B cell (primary cell): ENCODE measurements around the gene HCST. TPM values are rescaled to one million over a fixed set of nuclear protein-coding genes. Genes with fewer than 3 reads are reported as not detected.

Source experiments
- ATAC-seq: fragments of 200-7000 bp; cut with Tn5 transposase; one replicate; pipeline ENCODE4 v1.10.0; 2021; ENCODE audit warnings: low read depth, mild to moderate bottlenecking, moderate number of reproducible peaks, moderate library complexity
- CTCF ChIA-PET: fragments of 350-600 bp; sonication (Branson Sonifier 250); formaldehyde crosslinking; loops from one replicate; lab custom pipeline; 2021; ENCODE audit warnings: antibody characterized with exemption, inconsistent platforms; lab: Charles Lee
- POLR2A ChIA-PET: fragments of 350-600 bp; sonication (Branson Sonifier 250); formaldehyde crosslinking; loops from one replicate; lab custom pipeline; 2021; ENCODE audit warnings: antibody characterized with exemption; lab: Charles Lee
- DNase-seq: peaks from one replicate; pipeline ENCODE4 v3.0.0; 2013
- H2AFZ ChIP-seq: 2 replicates; pipeline ENCODE4 v1.6.1; 2012; ENCODE audit warnings: mild to moderate bottlenecking, low read depth, low read length; ENCODE audit not compliant: insufficient read depth, poor library complexity, severe bottlenecking
- H3K27ac ChIP-seq, 2 donors: 1 replicate in 1 of 2; 2 replicates in 1 of 2; pipeline ENCODE4 v1.5.1; 2012 to 2013; ENCODE audit warnings: low read length in 2 of 2, mild to moderate bottlenecking in 2 of 2, moderate library complexity in 1 of 2
- H3K27me3 ChIP-seq, 4 experiments: fragments of 200-600 bp in 1 of 4; sonication (generic) in 1 of 4; replicated peaks in 1 of 4; 1 replicate in 2 of 4; 2 replicates in 2 of 4; pipeline versions ENCODE4 v1.6.1 to v1.7.0; 2013 to 2016; ENCODE audit warnings: low read length in 3 of 4, mild to moderate bottlenecking in 2 of 4, mixed read lengths in 1 of 4, moderate library complexity in 1 of 4; ENCODE audit not compliant: insufficient read depth in 4 of 4, control insufficient read depth in 3 of 4; ENCODE audit errors: control extremely low read depth in 1 of 4
- H3K36me3 ChIP-seq, 2 experiments: replicated peaks in 1 of 2; 1 replicate in 1 of 2; 2 replicates in 1 of 2; pipeline versions ENCODE4 v1.6.1 to v1.7.1; 2013; ENCODE audit warnings: low read length in 1 of 2; ENCODE audit not compliant: insufficient read depth in 2 of 2, control insufficient read depth in 1 of 2; ENCODE audit errors: control extremely low read depth in 1 of 2, extremely low read depth in 1 of 2
- H3K4me1 ChIP-seq, 2 donors: fragments of 200-600 bp in 1 of 2; sonication (generic) in 1 of 2; 1 replicate in 1 of 2; 2 replicates in 1 of 2; pipeline versions ENCODE4 v1.5.1 to v1.6.1; 2013 to 2017; ENCODE audit warnings: low read length in 2 of 2; ENCODE audit not compliant: control insufficient read depth in 2 of 2, insufficient read depth in 2 of 2
- H3K4me2 ChIP-seq: replicated peaks from 2 replicates; pipeline ENCODE3; 2012; ENCODE audit warnings: mild to moderate bottlenecking, low read depth, low read length; ENCODE audit not compliant: poor library complexity, severe bottlenecking
- H3K4me3 ChIP-seq, 5 experiments: fragments of 200-600 bp in 1 of 5; sonication (generic) in 1 of 5; 1 replicate in 3 of 5; 2 replicates in 2 of 5; pipeline versions ENCODE4 v1.5.1 to v1.7.0; 2011 to 2016; ENCODE audit warnings: low read length in 4 of 5, mild to moderate bottlenecking in 4 of 5, low read depth in 2 of 5, control low read depth in 1 of 5, moderate library complexity in 1 of 5; ENCODE audit not compliant: insufficient read depth in 1 of 5; ENCODE audit errors: control extremely low read depth in 1 of 5, extremely low read depth in 1 of 5
- H3K79me2 ChIP-seq: fragments of 200-600 bp; sonication (generic); one replicate; pipeline ENCODE4 v1.6.0; 2016; ENCODE audit warnings: low read length; ENCODE audit not compliant: control insufficient read depth, insufficient read depth
- H3K9ac ChIP-seq: fragments of 200-600 bp; sonication (generic); 2 replicates; pipeline ENCODE4 v1.6.1; 2017; ENCODE audit warnings: mild to moderate bottlenecking, low read length, moderate library complexity
- H3K9me3 ChIP-seq, 3 donors: one replicate each; pipeline versions ENCODE4 v1.6.1 to v1.7.1; 2013; ENCODE audit warnings: low read length in 2 of 3; ENCODE audit not compliant: control insufficient read depth in 2 of 3, insufficient read depth in 1 of 3; ENCODE audit errors: control extremely low read depth in 1 of 3
- H4K20me1 ChIP-seq: 2 replicates; pipeline ENCODE4 v1.6.0; 2012; ENCODE audit warnings: mild to moderate bottlenecking, low read length; ENCODE audit not compliant: insufficient read depth, control insufficient read depth, poor library complexity, severe bottlenecking
- H3K27ac Mint-ChIP-seq: one replicate; pipeline ENCODE4 v1.8.0; 2021; ENCODE audit warnings: mixed read lengths
- H3K27me3 Mint-ChIP-seq: one replicate; pipeline ENCODE4 v1.8.0; 2021; ENCODE audit warnings: mixed read lengths
- H3K4me1 Mint-ChIP-seq: one replicate; pipeline ENCODE4 v1.8.0; 2021; ENCODE audit warnings: mixed read lengths
- H3K4me3 Mint-ChIP-seq: one replicate; pipeline ENCODE4 v1.8.0; 2021; ENCODE audit warnings: mixed read lengths
- H3K9me3 Mint-ChIP-seq: one replicate; pipeline ENCODE4 v1.8.0; 2022; ENCODE audit warnings: mixed read lengths; ENCODE audit not compliant: insufficient read depth
- CTCF ChIP-seq: fragments of 200-600 bp; IDR thresholded peaks from one replicate; pipeline ENCODE4 v1.8.0; 2022; ENCODE audit warnings: antibody characterized with exemption, mild to moderate bottlenecking
- EZH2 ChIP-seq: IDR thresholded peaks from 2 replicates; pipeline ENCODE4 v1.6.1; 2012; ENCODE audit warnings: borderline replicate concordance, low read depth, mild to moderate bottlenecking, moderate library complexity, low read length; ENCODE audit not compliant: insufficient read depth, poor library complexity, severe bottlenecking
- WGBS: methylation state at CpG from one replicate; pipeline ENCODE4 v1.1.5; 2013; ENCODE audit warnings: missing lambda C conversion rate; ENCODE audit not compliant: insufficient coverage; 5-methylcytosine and 5-hydroxymethylcytosine counted together
- intact Hi-C: fragments of 100-400 bp; cut with micrococcal nuclease; formaldehyde crosslinking; loops from one replicate; pipeline ENCODE4 v1.10.0; 2022
- polyA plus RNA-seq: library from polyadenylated mRNA; depleted of rRNA; stranded (reverse); fragments of >200 nt; gene quantifications from 2 replicates; pipeline ENCODE4 v1.2.3, GENCODE V29; 2012
- total RNA-seq, 2 donors: library from RNA; stranded (reverse); fragments of 120-200 nt in 1 of 2; gene quantifications; 1 replicate in 1 of 2; 2 replicates in 1 of 2; pipeline versions ENCODE4 v1.2.3 to v1.2.4, GENCODE V29; 2013 to 2022

Gene HCST
- total and polyA plus RNA-seq, 2 donors (not counting 1 experiment from before 2014, with no cell fraction given): 4.8 to 40.6 TPM

GRCh38 chr19:35928507-35928906 lies 26.2 kb downstream of the HCST start:
- Histone ChIP-seq H3K27ac (peak overlapping the region; percentile 50 to 86), H3K9ac (no peak overlapping the region), H3K27me3 (no peaks in the 10 kb centered on the region), H4K20me1 (no peaks in the 10 kb centered on the region), H3K79me2 (no peaks in the 10 kb centered on the region), H3K4me1 (peaks cover 34 to 48% of the 10 kb centered on the region in 2 donors), H3K4me2 (peak overlapping the region; percentile 44), H3K9me3 (peaks cover 0 to 9% (median 0%) of the 10 kb centered on the region in 3 donors), H3K36me3 (no peaks in the 10 kb centered on the region), H2AFZ (no peak overlapping the region), H3K4me3 (no peak overlapping the region)
- ChIA-PET CTCF (interaction anchor here (0.7 to 8.0 kb wide), 3 partner anchors 22 to 47 kb away, joined by 3 to 168 read pairs (median 4); no protein-coding TSS in a partner anchor), POLR2A (interaction anchor here (0.7 to 3.5 kb wide), 6 partner anchors 19 to 722 kb away, joined by 3 to 34 read pairs (median 8); partner anchors contain the start of gene NFKBID)
- ATAC-seq (peak; percentile 32), DNase-seq (peak; percentile 88)
- H3K9me3 Mint-ChIP-seq: no peaks in the 10 kb centered on the region
- peak overlapping the region; percentile 97 for H3K27ac Mint-ChIP-seq
- intact Hi-C loops: loop anchor here (1.0 kb wide), 1 partner anchor 19 kb away; no protein-coding TSS in a partner anchor
- H3K4me3 Mint-ChIP-seq: peak overlapping the region; percentile 85
- TF ChIP-seq CTCF: no peak
- TF ChIP-seq EZH2: no peak
- peaks cover 41% of the 10 kb centered on the region for H3K4me1 Mint-ChIP-seq
- WGBS: 7% methylated on average over 2 of the region's 5 CpGs
- H3K27me3 Mint-ChIP-seq: no peaks in the 10 kb centered on the region

GRCh38 chr19:35929876-35930275 lies 27.5 kb downstream of the HCST start:
- Histone ChIP-seq H3K9ac (peak overlapping the region; percentile 48), H2AFZ (peak overlapping the region; percentile 27), H3K4me3 (peak overlapping the region in 1 of 5 experiments; percentile 51), H3K27me3 (peaks cover 0 to 3% (median 0%) of the 10 kb centered on the region in 4 experiments), H3K4me2 (peak overlapping the region; percentile 67), H3K36me3 (no peaks in the 10 kb centered on the region), H3K79me2 (no peaks in the 10 kb centered on the region), H3K27ac (peak overlapping the region; percentile 81 to 86), H3K9me3 (peaks cover 0 to 9% (median 0%) of the 10 kb centered on the region in 3 donors), H3K4me1 (peaks cover 34 to 48% of the 10 kb centered on the region in 2 donors), H4K20me1 (no peaks in the 10 kb centered on the region)
- no CpG with 5 or more reads among the region's 2 CpGs for WGBS
- peak overlapping the region; percentile 66 for H3K4me3 Mint-ChIP-seq
- intact Hi-C loops: no loop called here
- CTCF ChIA-PET: interaction anchor here (1.7 to 8.0 kb wide), 2 partner anchors 32 to 48 kb away, joined by 11 to 168 read pairs; no protein-coding TSS in a partner anchor
- no peak for TF ChIP-seq CTCF
- no peak for TF ChIP-seq EZH2
- no peaks in the 10 kb centered on the region for H3K9me3 Mint-ChIP-seq
- H3K27me3 Mint-ChIP-seq: no peaks in the 10 kb centered on the region
- DNase-seq (peak; percentile 52), ATAC-seq (no peak)
- POLR2A ChIA-PET: interaction anchor here (2.0 to 3.5 kb wide), 2 partner anchors 21 to 29 kb away, joined by 10 to 34 read pairs; partner anchors contain the start of gene NFKBID
- peaks cover 41% of the 10 kb centered on the region for H3K4me1 Mint-ChIP-seq
- H3K27ac Mint-ChIP-seq: peak overlapping the region; percentile 96
